ENCODE data around the gene DNAJC5. TPM values are rescaled to one million over a fixed set of nuclear protein-coding genes. Genes with fewer than 3 reads are reported as not detected.

DNAJC5 gene
- total and polyA plus RNA-seq, 9 of the 15 experiments (the other 6 are each of a cell fraction or from before 2014, with no cell fraction given), result 0.95 to 42.8 (median 23.4) TPM

DNA sequence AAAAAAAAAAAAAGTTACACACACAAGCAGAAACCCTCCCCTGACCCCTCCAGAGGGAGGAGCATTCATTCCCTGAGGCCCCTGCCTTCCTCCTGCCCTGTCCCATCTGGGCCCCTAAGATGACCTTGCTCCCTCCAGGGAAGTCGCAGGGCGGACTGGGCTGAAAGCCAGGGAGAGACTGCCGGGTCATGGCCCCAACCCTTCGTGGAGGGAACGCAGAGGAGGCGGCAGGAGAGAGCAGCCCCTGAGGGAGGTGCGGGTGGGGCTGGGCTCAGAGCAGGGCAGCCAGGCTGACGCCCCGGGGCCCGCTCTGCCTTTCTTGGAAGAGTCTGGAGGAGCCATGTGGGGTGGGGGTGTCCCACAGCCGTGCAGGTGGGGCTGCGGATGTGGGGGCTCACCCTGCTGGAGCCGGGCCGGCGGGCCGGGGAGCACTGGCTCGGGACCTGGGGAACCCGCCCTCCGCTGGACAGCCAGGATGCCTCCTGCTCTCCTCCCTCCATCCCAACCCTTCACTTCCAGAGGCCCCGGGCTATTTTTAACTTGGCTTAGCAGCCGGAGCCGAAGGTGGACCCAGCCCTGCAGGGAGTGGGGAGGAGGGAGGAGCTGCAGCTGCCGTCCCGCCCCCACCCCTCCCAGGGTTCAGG, 48.7 kb upstream of the DNAJC5 start (continued):
- no peak for TF ChIP-seq TFAM (CRISPR knock-in tag; conservative IDR thresholded peaks at IDR 0.05)
- no peak for TF ChIP-seq ZNF408 (CRISPR knock-in tag; IDR thresholded peaks at IDR 0.05; ENCODE audit: low read depth)
- TF ChIP-seq POLR3A (IDR thresholded peaks at IDR 0.05; ENCODE audit: borderline replicate concordance, extremely low read depth, insufficient read depth, insufficient read length), result no peak
- TF ChIP-seq TCF7L2 (IDR thresholded peaks at IDR 0.05; ENCODE audit: low read depth, low read length), result no peak
- no peak for TF ChIP-seq ZNF79 (CRISPR knock-in tag; IDR thresholded peaks at IDR 0.05; ENCODE audit: low read depth)
- TF ChIP-seq ATF2 (CRISPR knock-in tag; IDR thresholded peaks at IDR 0.05), result no peak
- no peak for TF ChIP-seq MAFF (IDR thresholded peaks at IDR 0.05; ENCODE audit: low read length)
- TF ChIP-seq, protein P1, sequence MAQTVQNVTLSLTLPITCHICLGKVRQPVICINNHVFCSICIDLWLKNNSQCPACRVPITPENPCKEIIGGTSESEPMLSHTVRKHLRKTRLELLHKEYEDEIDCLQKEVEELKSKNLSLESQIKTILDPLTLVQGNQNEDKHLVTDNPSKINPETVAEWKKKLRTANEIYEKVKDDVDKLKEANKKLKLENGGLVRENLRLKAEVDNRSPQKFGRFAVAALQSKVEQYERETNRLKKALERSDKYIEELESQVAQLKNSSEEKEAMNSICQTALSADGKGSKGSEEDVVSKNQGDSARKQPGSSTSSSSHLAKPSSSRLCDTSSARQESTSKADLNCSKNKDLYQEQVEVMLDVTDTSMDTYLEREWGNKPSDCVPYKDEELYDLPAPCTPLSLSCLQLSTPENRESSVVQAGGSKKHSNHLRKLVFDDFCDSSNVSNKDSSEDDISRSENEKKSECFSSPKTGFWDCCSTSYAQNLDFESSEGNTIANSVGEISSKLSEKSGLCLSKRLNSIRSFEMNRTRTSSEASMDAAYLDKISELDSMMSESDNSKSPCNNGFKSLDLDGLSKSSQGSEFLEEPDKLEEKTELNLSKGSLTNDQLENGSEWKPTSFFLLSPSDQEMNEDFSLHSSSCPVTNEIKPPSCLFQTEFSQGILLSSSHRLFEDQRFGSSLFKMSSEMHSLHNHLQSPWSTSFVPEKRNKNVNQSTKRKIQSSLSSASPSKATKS (CRISPR knock-in tag; IDR thresholded peaks at IDR 0.05), result no peak
- TF ChIP-seq HDAC1 (IDR thresholded peaks at IDR 0.05), result peak in 1 of 2 experiments; percentile 60; a peak in 1 of 4 replicates
- no peak for TF ChIP-seq RFX5 (IDR thresholded peaks at IDR 0.05; ENCODE audit: low read depth, low read length)
